ENCODE measurements around the gene TRIM63. TPM values are rescaled to one million over a fixed set of nuclear protein-coding genes. Genes with fewer than 3 reads are reported as not detected.

The TRIM63 gene
- total and polyA plus RNA-seq, 2 of the 13 experiments (the other 11 are each of a cell fraction or from before 2014, with no cell fraction given), result not detected

DNA sequence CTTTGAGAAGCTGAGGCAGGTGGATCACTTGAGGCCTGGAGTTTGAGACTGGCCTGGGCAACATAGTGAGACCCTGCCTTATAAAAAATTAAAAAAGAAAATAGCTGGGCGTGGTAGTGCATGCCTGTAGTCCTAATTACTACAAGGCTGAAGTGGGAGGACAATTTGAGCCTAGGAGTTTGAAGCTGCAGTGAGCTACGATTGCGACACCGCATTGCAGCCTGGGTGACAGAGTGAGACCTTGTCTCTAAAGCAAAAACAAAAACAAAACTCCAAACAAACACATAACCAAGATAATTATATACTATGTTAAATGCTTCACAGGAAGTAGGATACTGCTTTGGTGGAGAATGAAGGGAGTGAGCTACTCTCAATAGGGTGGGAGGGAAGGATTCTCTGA, 64.2 kb downstream of the TRIM63 start:
- DNase-seq (ENCODE audit: low spot score) (no peak), ATAC-seq (no peak), FAIRE-seq (no peak)
- no TSS peak for BruUV-seq (replicated peaks)
- H3K27me3 ChIP-seq (ENCODE audit: control insufficient read depth in 1 of 2, insufficient read depth in 2 of 2, low read length in 2 of 2), result peaks cover 3 to 13% of the 10 kb centered on the region in 2 experiments; a peak in 3 of 5 replicates
- H3K4me3 ChIP-seq (replicated peaks in 1 of 3; ENCODE audit: insufficient read depth in 1 of 3, low read depth in 2 of 3, low read length in 3 of 3), result no peak overlapping the region
- POLR2A ChIA-PET, result no interaction called here
- H3K4me1 ChIP-seq (ENCODE audit: insufficient read depth, low read length), result peaks cover 25% of the 10 kb centered on the region
- H3K36me3 ChIP-seq (replicated peaks in 1 of 2; ENCODE audit: control insufficient read depth in 1 of 2, insufficient read depth in 2 of 2, low read length in 2 of 2), result no peaks in the 10 kb centered on the region
- CTCF ChIA-PET (ENCODE audit: low intra/inter-chr PET ratio, low total read pairs), result no interaction called here
- WGBS (ENCODE audit: low lambda C conversion rate), result 12% methylated on average over 4 of the region's 4 CpGs
- TF ChIP-seq CEBPB (IDR thresholded peaks at IDR 0.05; ENCODE audit: borderline replicate concordance, low read depth, low read length), result peak; percentile 92
- TF ChIP-seq, protein P1, sequence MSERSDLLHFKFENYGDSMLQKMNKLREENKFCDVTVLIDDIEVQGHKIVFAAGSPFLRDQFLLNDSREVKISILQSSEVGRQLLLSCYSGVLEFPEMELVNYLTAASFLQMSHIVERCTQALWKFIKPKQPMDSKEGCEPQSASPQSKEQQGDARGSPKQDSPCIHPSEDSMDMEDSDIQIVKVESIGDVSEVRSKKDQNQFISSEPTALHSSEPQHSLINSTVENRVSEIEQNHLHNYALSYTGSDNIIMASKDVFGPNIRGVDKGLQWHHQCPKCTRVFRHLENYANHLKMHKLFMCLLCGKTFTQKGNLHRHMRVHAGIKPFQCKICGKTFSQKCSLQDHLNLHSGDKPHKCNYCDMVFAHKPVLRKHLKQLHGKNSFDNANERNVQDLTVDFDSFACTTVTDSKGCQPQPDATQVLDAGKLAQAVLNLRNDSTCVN (CRISPR knock-in tag; IDR thresholded peaks at IDR 0.05; ENCODE audit: borderline replicate concordance), result no peak
- peak; percentile 76; the same call in 1 of the 2 replicates for TF ChIP-seq CEBPG (CRISPR knock-in tag; IDR thresholded peaks at IDR 0.05)
- H3K9me3 ChIP-seq (ENCODE audit: low read length), result no peaks in the 10 kb centered on the region
- no peak overlapping the region for H3K4me2 ChIP-seq (ENCODE audit: low read depth, low read length)
- H3K9ac ChIP-seq (ENCODE audit: insufficient read depth, low read depth, low read length), result no peak overlapping the region
- no peak overlapping the region for H2AFZ ChIP-seq (ENCODE audit: low read length)
- intact Hi-C loops (cut with micrococcal nuclease; ENCODE audit: unreplicated experiment), result no loop called here
- H4K20me1 ChIP-seq (ENCODE audit: insufficient read depth, low read length), result no peaks in the 10 kb centered on the region
- H3K79me2 ChIP-seq (ENCODE audit: insufficient read depth, low read length), result no peaks in the 10 kb centered on the region
- in situ Hi-C loops (cut with HindIII; ENCODE audit: extremely low pct_ligation_motif_present, low pct_unique_long_range_greater_than_20kb), result no loop called here
- no peak overlapping the region for H3K27ac ChIP-seq (ENCODE audit: extremely low read length, insufficient read depth, low read length)

Small RNAs within 50 kb of the gene (small RNA-seq; reads per million reads assigned to genes)
- gene RF00283 (ENCODE audit: insufficient read depth in 2 of 3, insufficient read length in 3 of 3, low read depth in 2 of 3, low replicate concordance in 1 of 3), result 0 reads per million in 3 experiments
- gene RF00492 (ENCODE audit: insufficient read depth in 2 of 3, insufficient read length in 3 of 3, low read depth in 2 of 3, low replicate concordance in 1 of 3), result 0 reads per million in 3 experiments

Other genes starting within 250 kb of the TRIM63 start
- 38.0 and 47.5 TPM in 2 replicates for gene MTFR1L, start 247.7 kb downstream of the TRIM63 start, total RNA-seq (2016; rRNA removed; fragmentation: Illumina TruSeq; extraction: Trizol)
- 55.7 and 68.1 TPM in 2 replicates for gene MTFR1L, start 247.7 kb downstream of the TRIM63 start, polyA plus RNA-seq (2011; rRNA removed)
- 12.3 and 12.8 TPM in 2 replicates for gene AUNIP, start 208.2 kb downstream of the TRIM63 start, total RNA-seq (2016; rRNA removed; fragmentation: Illumina TruSeq; extraction: Trizol)
- gene AUNIP, start 208.2 kb downstream of the TRIM63 start, polyA plus RNA-seq (2011; rRNA removed), result 2.4 and 3.8 TPM in 2 replicates
- 6.0 and 13.2 TPM in 2 replicates for gene PAQR7, start 191.9 kb downstream of the TRIM63 start, total RNA-seq (2016; rRNA removed; fragmentation: Illumina TruSeq; extraction: Trizol)
- 16.6 and 20.2 TPM in 2 replicates for gene PAQR7, start 191.9 kb downstream of the TRIM63 start, polyA plus RNA-seq (2011; rRNA removed)
- gene STMN1, start 161.2 kb downstream of the TRIM63 start, total RNA-seq (2016; rRNA removed; fragmentation: Illumina TruSeq; extraction: Trizol), result 409 and 618 TPM in 2 replicates
- 27.3 and 45.9 TPM in 2 replicates for gene STMN1, start 161.2 kb downstream of the TRIM63 start, polyA plus RNA-seq (2011; rRNA removed)
- 6.9 and 9.2 TPM in 2 replicates for gene PAFAH2, start 69.6 kb downstream of the TRIM63 start, total RNA-seq (2016; rRNA removed; fragmentation: Illumina TruSeq; extraction: Trizol)
- gene PAFAH2, start 69.6 kb downstream of the TRIM63 start, polyA plus RNA-seq (2011; rRNA removed), result 9.3 and 9.4 TPM in 2 replicates
- gene EXTL1, start 45.9 kb downstream of the TRIM63 start, total RNA-seq (2016; rRNA removed; fragmentation: Illumina TruSeq; extraction: Trizol), result 0.28 and 0.35 TPM in 2 replicates
- 1.0 and 1.5 TPM in 2 replicates for gene EXTL1, start 45.9 kb downstream of the TRIM63 start, polyA plus RNA-seq (2011; rRNA removed)
- gene SLC30A2, start 21.5 kb downstream of the TRIM63 start, total RNA-seq (2016; rRNA removed; fragmentation: Illumina TruSeq; extraction: Trizol), result not detected in 2 replicates
- not detected in 2 replicates for gene SLC30A2, start 21.5 kb downstream of the TRIM63 start, polyA plus RNA-seq (2011; rRNA removed)
- gene PDIK1L, start 44.2 kb upstream of the TRIM63 start, total RNA-seq (2016; rRNA removed; fragmentation: Illumina TruSeq; extraction: Trizol), result 4.6 and 5.8 TPM in 2 replicates
- gene PDIK1L, start 44.2 kb upstream of the TRIM63 start, polyA plus RNA-seq (2011; rRNA removed), result 1.2 and 1.9 TPM in 2 replicates
- gene FAM110D, start 91.4 kb upstream of the TRIM63 start, total RNA-seq (2016; rRNA removed; fragmentation: Illumina TruSeq; extraction: Trizol), result not detected in 2 replicates
- gene FAM110D, start 91.4 kb upstream of the TRIM63 start, polyA plus RNA-seq (2011; rRNA removed), result not detected in 2 replicates
- not detected in 2 replicates for gene C1orf232, start 101.3 kb upstream of the TRIM63 start, total RNA-seq (2016; rRNA removed; fragmentation: Illumina TruSeq; extraction: Trizol)
- not detected in 2 replicates for gene C1orf232, start 101.3 kb upstream of the TRIM63 start, polyA plus RNA-seq (2011; rRNA removed)
- gene ZNF593, start 102.3 kb upstream of the TRIM63 start, total RNA-seq (2016; rRNA removed; fragmentation: Illumina TruSeq; extraction: Trizol), result 55.8 and 59.3 TPM in 2 replicates
- 37.3 and 43.0 TPM in 2 replicates for gene ZNF593, start 102.3 kb upstream of the TRIM63 start, polyA plus RNA-seq (2011; rRNA removed)
- not detected in 2 replicates for gene ZNF593OS, start 104.2 kb upstream of the TRIM63 start, total RNA-seq (2016; rRNA removed; fragmentation: Illumina TruSeq; extraction: Trizol)
- gene ZNF593OS, start 104.2 kb upstream of the TRIM63 start, polyA plus RNA-seq (2011; rRNA removed), result not detected in 2 replicates
- gene CNKSR1, start 109.9 kb upstream of the TRIM63 start, total RNA-seq (2016; rRNA removed; fragmentation: Illumina TruSeq; extraction: Trizol), result 1.5 and 3.4 TPM in 2 replicates
- 8.9 and 9.7 TPM in 2 replicates for gene CNKSR1, start 109.9 kb upstream of the TRIM63 start, polyA plus RNA-seq (2011; rRNA removed)
- not detected in 2 replicates for gene CATSPER4, start 123.0 kb upstream of the TRIM63 start, total RNA-seq (2016; rRNA removed; fragmentation: Illumina TruSeq; extraction: Trizol)
- gene CATSPER4, start 123.0 kb upstream of the TRIM63 start, polyA plus RNA-seq (2011; rRNA removed), result not detected in 2 replicates
- 22.4 and 26.7 TPM in 2 replicates for gene CEP85, start 166.6 kb upstream of the TRIM63 start, total RNA-seq (2016; rRNA removed; fragmentation: Illumina TruSeq; extraction: Trizol)
- 16.1 and 16.9 TPM in 2 replicates for gene CEP85, start 166.6 kb upstream of the TRIM63 start, polyA plus RNA-seq (2011; rRNA removed)
- 12.2 and 13.4 TPM in 2 replicates for gene SH3BGRL3, start 212.5 kb upstream of the TRIM63 start, total RNA-seq (2016; rRNA removed; fragmentation: Illumina TruSeq; extraction: Trizol)
- 11.4 and 11.5 TPM in 2 replicates for gene SH3BGRL3, start 212.5 kb upstream of the TRIM63 start, polyA plus RNA-seq (2011; rRNA removed)
- gene UBXN11, start 239.0 kb upstream of the TRIM63 start, total RNA-seq (2016; rRNA removed; fragmentation: Illumina TruSeq; extraction: Trizol), result 3.2 and 9.3 TPM in 2 replicates
- gene UBXN11, start 239.0 kb upstream of the TRIM63 start, polyA plus RNA-seq (2011; rRNA removed), result 10.3 and 10.4 TPM in 2 replicates